Fibroblast of lung (primary cell): Measurements from ENCODE around the gene SLC12A1. TPM values are rescaled to one million over a fixed set of nuclear protein-coding genes. Genes with fewer than 3 reads are reported as not detected.

Source experiments
- DNase-seq, 2 donors: peaks; one replicate each; pipeline versions ENCODE4 v3.0.0 to v3.0.0-alpha.2; 2010; ENCODE audit warnings: low read depth in 2 of 2
- H2AFZ ChIP-seq: 2 replicates; pipeline ENCODE4 v1.5.1; 2012; ENCODE audit warnings: low read length, control low read depth, inconsistent platforms
- H3K27ac ChIP-seq: 2 replicates; pipeline ENCODE4 v1.5.1; 2011; ENCODE audit warnings: low read length, control low read depth; ENCODE audit not compliant: insufficient read depth
- H3K27me3 ChIP-seq: 2 replicates; pipeline ENCODE4 v1.5.1; 2011; ENCODE audit warnings: mild to moderate bottlenecking, low read length; ENCODE audit not compliant: control insufficient read depth, insufficient read depth
- H3K36me3 ChIP-seq: 2 replicates; pipeline ENCODE4 v1.5.1; 2011; ENCODE audit warnings: low read length; ENCODE audit not compliant: control insufficient read depth, insufficient read depth
- H3K4me1 ChIP-seq: 2 replicates; pipeline ENCODE4 v1.5.1; 2011; ENCODE audit warnings: low read length; ENCODE audit not compliant: control insufficient read depth, insufficient read depth; ENCODE audit errors: extremely low read depth
- H3K4me2 ChIP-seq: 2 replicates; pipeline ENCODE4 v1.5.1; 2011; ENCODE audit warnings: low read length, control low read depth; ENCODE audit not compliant: insufficient read depth; ENCODE audit errors: extremely low read depth
- H3K4me3 ChIP-seq, 4 experiments: fragments of 200-600 bp in 1 of 4; sonication (generic) in 1 of 4; replicated peaks in 1 of 4; 2 replicates each; pipeline ENCODE4 v1.5.1; 2011 to 2016; ENCODE audit warnings: low read length in 4 of 4, low read depth in 3 of 4, mild to moderate bottlenecking in 3 of 4, control low read depth in 2 of 4, inconsistent platforms in 1 of 4, mixed read lengths in 1 of 4; ENCODE audit not compliant: insufficient read depth in 1 of 4; ENCODE audit errors: control extremely low read depth in 1 of 4
- H3K79me2 ChIP-seq: 2 replicates; pipeline ENCODE4 v1.5.1; 2012; ENCODE audit warnings: mild to moderate bottlenecking, low read length, inconsistent platforms; ENCODE audit not compliant: control insufficient read depth, insufficient read depth
- H3K9ac ChIP-seq: 2 replicates; pipeline ENCODE4 v1.5.1; 2011; ENCODE audit warnings: mild to moderate bottlenecking, low read length, control low read depth; ENCODE audit not compliant: insufficient read depth
- H3K9me3 ChIP-seq: 2 replicates; pipeline ENCODE4 v1.5.1; 2012; ENCODE audit warnings: low read depth, low read length; ENCODE audit not compliant: control insufficient read depth, insufficient read depth
- H4K20me1 ChIP-seq: 2 replicates; pipeline ENCODE4 v1.5.1; 2011; ENCODE audit warnings: low read length; ENCODE audit not compliant: control insufficient read depth, insufficient read depth; ENCODE audit errors: extremely low read depth
- EZH2 ChIP-seq: IDR thresholded peaks from 2 replicates; pipeline ENCODE4 v1.5.1; 2012; ENCODE audit warnings: low read length, control low read depth, mild to moderate bottlenecking; ENCODE audit errors: missing control alignments
- polyA plus RNA-seq, 2 donors: library from polyadenylated mRNA; depleted of rRNA in 1 of 2; stranded (reverse) in 1 of 2; unstranded in 1 of 2; fragments of >200 nt; gene quantifications; 2 replicates each; pipeline ENCODE4 v1.2.1, GENCODE V29; 2011 to 2012; ENCODE audit warnings: missing spikeins in 1 of 2
- total RNA-seq: library from RNA; depleted of rRNA; stranded (reverse); fragments of >200 nt; gene quantifications from 2 replicates; pipeline ENCODE4 v1.2.1, GENCODE V29; 2014
- TF ChIP-seq, protein P1 (sequence below), 2 donors: IDR thresholded peaks in 1 of 2; conservative IDR thresholded peaks in 1 of 2; 1 replicate in 1 of 2; 2 replicates in 1 of 2; pipeline ENCODE4 v1.5.1; 2011 to 2012; ENCODE audit warnings: low read length in 2 of 2, control low read depth in 1 of 2, inconsistent platforms in 1 of 2, low read depth in 1 of 2, mild to moderate bottlenecking in 1 of 2

Gene SLC12A1
- total and polyA plus RNA-seq, 2 donors (not counting 1 experiment from before 2014, with no cell fraction given): not detected

DNA sequence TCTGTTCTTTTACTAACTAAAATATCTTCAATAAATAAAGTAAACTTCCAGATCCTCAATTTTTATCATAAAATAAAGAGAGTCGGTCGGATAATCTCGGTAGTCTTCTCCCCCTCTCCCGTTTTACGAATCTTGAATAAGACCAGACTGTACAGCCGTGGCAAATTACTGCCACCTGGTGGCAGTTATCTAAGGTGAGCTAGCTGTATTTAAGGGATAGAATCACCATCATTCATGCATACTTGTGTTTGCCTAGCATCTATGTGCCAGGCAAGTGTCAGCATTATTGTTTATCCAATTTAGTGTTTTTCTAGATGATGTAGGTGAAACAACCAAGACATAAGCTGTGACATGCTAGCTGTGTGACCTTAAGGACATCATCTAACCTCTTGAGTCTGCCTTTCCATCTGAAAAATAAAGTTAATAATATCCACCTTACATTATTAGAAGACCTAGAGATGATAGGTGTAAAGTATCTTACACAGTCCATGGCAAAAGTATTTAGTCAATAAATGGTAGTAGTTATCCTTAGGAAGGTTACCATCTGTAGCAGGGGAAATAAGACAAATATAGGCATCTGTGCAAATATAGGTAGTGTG, 146.5 kb downstream of the SLC12A1 start:
- peak; percentile 66 to 74 for DNase-seq
- no peak for TF ChIP-seq EZH2
- TF ChIP-seq, protein P1, sequence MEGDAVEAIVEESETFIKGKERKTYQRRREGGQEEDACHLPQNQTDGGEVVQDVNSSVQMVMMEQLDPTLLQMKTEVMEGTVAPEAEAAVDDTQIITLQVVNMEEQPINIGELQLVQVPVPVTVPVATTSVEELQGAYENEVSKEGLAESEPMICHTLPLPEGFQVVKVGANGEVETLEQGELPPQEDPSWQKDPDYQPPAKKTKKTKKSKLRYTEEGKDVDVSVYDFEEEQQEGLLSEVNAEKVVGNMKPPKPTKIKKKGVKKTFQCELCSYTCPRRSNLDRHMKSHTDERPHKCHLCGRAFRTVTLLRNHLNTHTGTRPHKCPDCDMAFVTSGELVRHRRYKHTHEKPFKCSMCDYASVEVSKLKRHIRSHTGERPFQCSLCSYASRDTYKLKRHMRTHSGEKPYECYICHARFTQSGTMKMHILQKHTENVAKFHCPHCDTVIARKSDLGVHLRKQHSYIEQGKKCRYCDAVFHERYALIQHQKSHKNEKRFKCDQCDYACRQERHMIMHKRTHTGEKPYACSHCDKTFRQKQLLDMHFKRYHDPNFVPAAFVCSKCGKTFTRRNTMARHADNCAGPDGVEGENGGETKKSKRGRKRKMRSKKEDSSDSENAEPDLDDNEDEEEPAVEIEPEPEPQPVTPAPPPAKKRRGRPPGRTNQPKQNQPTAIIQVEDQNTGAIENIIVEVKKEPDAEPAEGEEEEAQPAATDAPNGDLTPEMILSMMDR (conservative IDR thresholded peaks at IDR 0.05 in 1 of 2, IDR thresholded peaks at IDR 0.05 in 1 of 2; ENCODE audit: low read depth in 1 of 2, low read length in 2 of 2): peak; percentile 77
- peak overlapping the region; percentile 20 for H3K4me2 ChIP-seq
- H2AFZ ChIP-seq: no peak overlapping the region
- H4K20me1 ChIP-seq: no peaks in the 10 kb centered on the region
- H3K9ac ChIP-seq: no peak overlapping the region
- H3K27me3 ChIP-seq: no peaks in the 10 kb centered on the region
- H3K27ac ChIP-seq: no peak overlapping the region
- H3K36me3 ChIP-seq: no peaks in the 10 kb centered on the region
- H3K79me2 ChIP-seq: no peaks in the 10 kb centered on the region
- H3K4me1 ChIP-seq: peaks cover 9% of the 10 kb centered on the region
- peak overlapping the region in 1 of 4 experiments; percentile 16 for H3K4me3 ChIP-seq
- no peaks in the 10 kb centered on the region for H3K9me3 ChIP-seq

Other genes with a start within 250 kb of the SLC12A1 start
- not detected in 2 replicates for gene SLC24A5, start 85.3 kb upstream of the SLC12A1 start, total RNA-seq
- not detected in 2 replicates for gene SLC24A5, start 85.3 kb upstream of the SLC12A1 start, polyA plus RNA-seq
- 6.2 and 13.5 TPM in 2 replicates for gene MYEF2, start 28.0 kb upstream of the SLC12A1 start, total RNA-seq
- 5.3 and 10.2 TPM in 2 replicates for gene MYEF2, start 28.0 kb upstream of the SLC12A1 start, polyA plus RNA-seq
- gene CTXN2, start 14.6 kb upstream of the SLC12A1 start, total RNA-seq: not detected in 2 replicates
- not detected in 2 replicates for gene CTXN2, start 14.6 kb upstream of the SLC12A1 start, polyA plus RNA-seq
- 41.6 and 47.6 TPM in 2 replicates for gene DUT, start 125.1 kb downstream of the SLC12A1 start, total RNA-seq
- gene DUT, start 125.1 kb downstream of the SLC12A1 start, polyA plus RNA-seq: 52.9 and 78.8 TPM in 2 replicates